ENCODE data around the gene SCFD2. TPM values are rescaled to one million over a fixed set of nuclear protein-coding genes. Genes with fewer than 3 reads are reported as not detected.

SCFD2 gene
- total and polyA plus RNA-seq, 9 donors: 5.1 to 42.1 (median 13.5) TPM

- DNase-seq: no peak
- no peak overlapping the region for H3K4me3 ChIP-seq
- 98 to 100% (median 100%) methylated on average over 1 of the region's 1 CpG for WGBS, 3 donors
- H3K36me3 ChIP-seq: no peaks in the 10 kb centered on the region
- TF ChIP-seq EP300 (IDR thresholded peaks at IDR 0.05): no peak
- TF ChIP-seq CTCF (IDR thresholded peaks at IDR 0.05): no peak
- TF ChIP-seq POLR2A (IDR thresholded peaks at IDR 0.05): no peak
- peaks cover 2% of the 10 kb centered on the region for H3K4me1 ChIP-seq (ENCODE audit: insufficient read depth)
- intact Hi-C loops (cut with DNase I): no loop called here
- no peaks in the 10 kb centered on the region for H3K27me3 ChIP-seq
- no peaks in the 10 kb centered on the region for H3K9me3 ChIP-seq
- no peak overlapping the region for H3K27ac ChIP-seq
Measured at GRCh38 chr4:52856801-52857200, 509.1 kb downstream of the SCFD2 start.

GRCh38 chr4:52853351-52853750 is 512.5 kb downstream of the SCFD2 start:
- TF ChIP-seq CTCF (IDR thresholded peaks at IDR 0.05): no peak
- no peak for TF ChIP-seq EP300 (IDR thresholded peaks at IDR 0.05)
- no peak for TF ChIP-seq POLR2A (IDR thresholded peaks at IDR 0.05)
- no peaks in the 10 kb centered on the region for H3K4me1 ChIP-seq (ENCODE audit: insufficient read depth)
- H3K27me3 ChIP-seq: no peaks in the 10 kb centered on the region
- no peaks in the 10 kb centered on the region for H3K36me3 ChIP-seq
- intact Hi-C loops (cut with DNase I): no loop called here
- no peaks in the 10 kb centered on the region for H3K9me3 ChIP-seq
- DNase-seq: no peak
- no peak overlapping the region for H3K27ac ChIP-seq
- no peak overlapping the region for H3K4me3 ChIP-seq

- H3K9me3 ChIP-seq: no peaks in the 10 kb centered on the region
- no peaks in the 10 kb centered on the region for H3K36me3 ChIP-seq
- 46 to 54% (median 52%) methylated on average over 3 of the region's 3 CpGs for WGBS, 3 donors
- H3K4me1 ChIP-seq (ENCODE audit: insufficient read depth): no peaks in the 10 kb centered on the region
- H3K27me3 ChIP-seq: no peaks in the 10 kb centered on the region
- intact Hi-C loops (cut with DNase I): no loop called here
- H3K27ac ChIP-seq: no peak overlapping the region
- DNase-seq: no peak
- H3K4me3 ChIP-seq: no peak overlapping the region
- TF ChIP-seq POLR2A (IDR thresholded peaks at IDR 0.05) (no peak), EP300 (IDR thresholded peaks at IDR 0.05) (no peak), CTCF (IDR thresholded peaks at IDR 0.05) (no peak)
Measured at GRCh38 chr4:52852711-52853110, 513.1 kb downstream of the SCFD2 start.

- intact Hi-C loops (cut with DNase I): no loop called here
- no peak overlapping the region for H3K4me3 ChIP-seq
- no peak for TF ChIP-seq EP300 (IDR thresholded peaks at IDR 0.05)
- TF ChIP-seq CTCF (IDR thresholded peaks at IDR 0.05): no peak
- TF ChIP-seq POLR2A (IDR thresholded peaks at IDR 0.05): no peak
- no peak overlapping the region for H3K27ac ChIP-seq
- no peaks in the 10 kb centered on the region for H3K4me1 ChIP-seq (ENCODE audit: insufficient read depth)
- no peaks in the 10 kb centered on the region for H3K9me3 ChIP-seq
- WGBS, 3 donors: 74 to 87% (median 78%) methylated on average over 1 of the region's 1 CpG
- no peaks in the 10 kb centered on the region for H3K27me3 ChIP-seq
- no peak for DNase-seq
- H3K36me3 ChIP-seq: no peaks in the 10 kb centered on the region
Measured at GRCh38 chr4:52852041-52852440, 513.8 kb downstream of the SCFD2 start.

Measured in ovary (tissue), 9 donors.